Endothelial cell of hepatic sinusoid (primary cell): ENCODE measurements around the gene GGT5.
"Not testable (repeated sequence)": the region's sequence is repeated elsewhere in the genome, so short reads cannot be mapped to it uniquely, and the experiment has no call there.

Experiments used
- in situ Hi-C: cut with HindIII; loops from 2 replicates; pipeline ENCODE4 v1.10.0; 2017; ENCODE audit warnings: low sequenced_read_pairs

The GGT5 gene

GRCh38 chr22:24263479-24263878 is 18.6 kb upstream of the GGT5 start:
- in situ Hi-C loops, result not testable (repeated sequence)

GRCh38 chr22:24262185-24262749 is 17.4 kb upstream of the GGT5 start:
- in situ Hi-C loops, result not testable (repeated sequence)

GRCh38 chr22:24259459-24259858 is 14.6 kb upstream of the GGT5 start:
- in situ Hi-C loops, result not testable (repeated sequence)

GRCh38 chr22:24256736-24257135 is 11.9 kb upstream of the GGT5 start:
- in situ Hi-C loops, result not testable (repeated sequence)

- in situ Hi-C loops, result not testable (repeated sequence)
Measured at GRCh38 chr22:24256136-24256535, 11.3 kb upstream of the GGT5 start.

GRCh38 chr22:24253126-24253525 is 8.2 kb upstream of the GGT5 start:
- in situ Hi-C loops, result not testable (repeated sequence)

- in situ Hi-C loops, result not testable (repeated sequence)
Measured at GRCh38 chr22:24251286-24251685, 6.4 kb upstream of the GGT5 start.

GRCh38 chr22:24249413-24249812 is 4.5 kb upstream of the GGT5 start:
- in situ Hi-C loops, result not testable (repeated sequence)

GRCh38 chr22:24248611-24249010 is 3.7 kb upstream of the GGT5 start:
- in situ Hi-C loops, result not testable (repeated sequence)

GRCh38 chr22:24247564-24248344 is 2.9 kb upstream of the GGT5 start:
- in situ Hi-C loops, result no loop called here

- in situ Hi-C loops, result no loop called here
Measured at GRCh38 chr22:24247011-24247507, 2.2 kb upstream of the GGT5 start.

GRCh38 chr22:24245584-24246561 is 991 bp upstream of the GGT5 start:
- in situ Hi-C loops, result not testable (repeated sequence)

GRCh38 chr22:24244144-24244787 is 616 bp downstream of the GGT5 start:
- in situ Hi-C loops, result no loop called here

- in situ Hi-C loops, result not testable (repeated sequence)
Measured at GRCh38 chr22:24243417-24243816, 1.5 kb downstream of the GGT5 start.

GRCh38 chr22:24240985-24241692 is 3.7 kb downstream of the GGT5 start:
- in situ Hi-C loops, result not testable (repeated sequence)

- in situ Hi-C loops, result no loop called here
Measured at GRCh38 chr22:24240381-24240780, 4.5 kb downstream of the GGT5 start.

- in situ Hi-C loops, result not testable (repeated sequence)
Measured at GRCh38 chr22:24238101-24238694, 6.7 kb downstream of the GGT5 start.

GRCh38 chr22:24236656-24237055 is 8.2 kb downstream of the GGT5 start:
- in situ Hi-C loops, result no loop called here

- in situ Hi-C loops, result no loop called here
Measured at GRCh38 chr22:24235315-24235714, 9.6 kb downstream of the GGT5 start.

- in situ Hi-C loops, result no loop called here
Measured at GRCh38 chr22:24233816-24234215, 11.1 kb downstream of the GGT5 start.
